Subcutaneous abdominal adipose tissue (tissue), 5 donors: ENCODE measurements around the gene DAZL.

Experiments used
- H3K27ac ChIP-seq: one replicate; pipeline ENCODE4 v1.7.0; 2013; ENCODE audit warnings: low read depth, mild to moderate bottlenecking, inconsistent platforms, low read length, moderate library complexity
- H3K27me3 ChIP-seq, 5 donors: one replicate each; pipeline ENCODE4 v1.7.0; 2013; ENCODE audit warnings: low read length in 5 of 5, inconsistent platforms in 1 of 5; ENCODE audit not compliant: control insufficient read depth in 5 of 5, insufficient read depth in 4 of 5
- H3K36me3 ChIP-seq, 5 donors: one replicate each; pipeline ENCODE4 v1.7.0; 2013; ENCODE audit warnings: low read length in 5 of 5; ENCODE audit not compliant: control insufficient read depth in 5 of 5, insufficient read depth in 5 of 5
- H3K4me1 ChIP-seq, 5 donors: one replicate each; pipeline ENCODE4 v1.7.0; 2013; ENCODE audit warnings: low read length in 5 of 5, mild to moderate bottlenecking in 3 of 5, moderate library complexity in 1 of 5; ENCODE audit not compliant: control insufficient read depth in 5 of 5, insufficient read depth in 5 of 5
- H3K4me3 ChIP-seq, 5 donors: one replicate each; pipeline ENCODE4 v1.7.0; 2013; ENCODE audit warnings: low read length in 5 of 5, low read depth in 1 of 5
- H3K9ac ChIP-seq, 5 donors: one replicate each; pipeline ENCODE4 v1.7.0; 2013; ENCODE audit warnings: low read length in 5 of 5, mild to moderate bottlenecking in 4 of 5, moderate library complexity in 3 of 5
- H3K9me3 ChIP-seq, 5 donors: one replicate each; pipeline ENCODE4 v1.7.0; 2013; ENCODE audit warnings: low read length in 5 of 5; ENCODE audit not compliant: control insufficient read depth in 5 of 5
- donor health status: healthy.
- donor health status: healthy.
- donor health status: healthy.
- donor health status: healthy.
- donor health status: healthy.

The DAZL gene

DNA sequence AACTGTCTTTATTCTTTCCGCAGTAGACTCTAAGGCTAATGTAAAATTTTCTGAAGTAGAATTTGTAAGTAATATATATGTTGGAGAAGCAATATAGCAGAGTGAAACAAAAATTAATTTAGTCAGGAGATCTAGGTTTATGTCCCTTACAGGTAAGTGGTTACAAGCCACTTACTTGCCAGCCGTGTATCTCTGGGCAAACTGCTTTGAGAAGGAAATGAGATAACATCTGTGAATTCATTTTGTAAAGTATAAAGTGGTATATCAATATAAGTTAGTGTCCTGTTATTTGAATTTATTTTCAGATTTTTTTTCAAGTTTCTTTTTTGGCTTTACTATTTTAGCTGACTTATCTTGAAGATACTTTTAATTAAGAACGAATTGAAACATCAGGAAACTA lies 5.5 kb downstream of the DAZL start:
- H3K4me1 ChIP-seq, result peaks cover 0 to 8% (median 0%) of the 10 kb centered on the region in 5 donors
- no peak overlapping the region for H3K9ac ChIP-seq
- H3K4me3 ChIP-seq, result no peak overlapping the region
- H3K9me3 ChIP-seq, result no peaks in the 10 kb centered on the region
- H3K36me3 ChIP-seq, result no peaks in the 10 kb centered on the region
- no peak overlapping the region for H3K27ac ChIP-seq
- H3K27me3 ChIP-seq, result no peaks in the 10 kb centered on the region

DNA sequence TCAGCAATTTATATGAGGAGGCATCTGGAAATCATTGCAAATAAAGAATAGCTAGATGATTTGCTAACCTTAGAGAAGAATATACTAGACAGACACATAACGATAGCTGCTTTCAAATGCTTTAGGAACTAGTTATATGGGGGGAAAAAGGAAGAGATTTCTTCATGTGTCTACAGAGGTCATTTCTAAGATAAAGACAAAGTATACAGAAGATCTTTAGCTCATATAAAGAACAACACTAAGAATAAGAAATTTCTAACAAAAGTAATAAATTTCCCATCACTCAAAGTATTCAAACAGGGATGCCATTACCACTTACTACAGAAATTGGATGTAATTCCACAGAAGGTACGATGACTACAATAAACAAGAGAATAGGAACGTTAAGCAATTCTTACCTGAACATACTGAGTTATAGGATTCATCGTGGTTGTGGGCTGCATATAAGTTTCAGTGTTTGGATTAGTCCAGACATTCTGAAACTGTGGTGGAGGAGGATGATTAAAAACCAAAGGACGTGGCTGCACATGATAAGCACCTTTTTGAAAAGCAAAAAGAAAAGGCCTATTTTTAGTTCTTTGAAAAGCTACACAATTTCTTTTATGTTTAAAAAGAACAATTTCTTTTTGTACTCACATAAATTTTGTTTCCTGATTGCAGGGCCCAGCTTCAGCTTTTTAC lies 8.7 kb downstream of the DAZL start:
- H3K9ac ChIP-seq, result no peak overlapping the region
- H3K27ac ChIP-seq, result no peak overlapping the region
- H3K27me3 ChIP-seq, result no peaks in the 10 kb centered on the region
- H3K36me3 ChIP-seq, result no peaks in the 10 kb centered on the region
- H3K4me3 ChIP-seq, result no peak overlapping the region
- no peaks in the 10 kb centered on the region for H3K9me3 ChIP-seq
- H3K4me1 ChIP-seq, result peaks cover 0 to 7% (median 0%) of the 10 kb centered on the region in 5 donors

DNA sequence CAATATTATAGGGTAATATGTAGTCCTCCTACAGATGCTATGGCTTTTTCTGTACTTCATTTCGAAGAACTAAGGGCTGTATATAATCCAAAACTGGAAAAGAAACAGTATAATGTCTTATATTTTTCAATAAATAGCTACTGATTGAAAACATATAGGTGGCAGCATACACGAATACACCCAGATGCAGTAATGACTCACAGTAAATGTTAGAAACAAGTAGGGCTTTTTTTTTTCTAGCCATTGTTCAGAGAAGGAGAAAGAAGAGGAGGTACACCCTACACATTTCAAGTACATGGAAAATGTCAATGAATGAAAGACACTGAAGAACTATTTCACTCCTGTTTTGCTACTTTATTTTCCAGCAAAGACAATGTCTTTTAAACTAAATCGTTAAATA lies 9.4 kb downstream of the DAZL start:
- Histone ChIP-seq H3K27ac (no peak overlapping the region), H3K4me1 (no peaks in the 10 kb centered on the region), H3K27me3 (no peaks in the 10 kb centered on the region), H3K9ac (no peak overlapping the region), H3K4me3 (no peak overlapping the region), H3K9me3 (no peaks in the 10 kb centered on the region), H3K36me3 (no peaks in the 10 kb centered on the region)

DNA sequence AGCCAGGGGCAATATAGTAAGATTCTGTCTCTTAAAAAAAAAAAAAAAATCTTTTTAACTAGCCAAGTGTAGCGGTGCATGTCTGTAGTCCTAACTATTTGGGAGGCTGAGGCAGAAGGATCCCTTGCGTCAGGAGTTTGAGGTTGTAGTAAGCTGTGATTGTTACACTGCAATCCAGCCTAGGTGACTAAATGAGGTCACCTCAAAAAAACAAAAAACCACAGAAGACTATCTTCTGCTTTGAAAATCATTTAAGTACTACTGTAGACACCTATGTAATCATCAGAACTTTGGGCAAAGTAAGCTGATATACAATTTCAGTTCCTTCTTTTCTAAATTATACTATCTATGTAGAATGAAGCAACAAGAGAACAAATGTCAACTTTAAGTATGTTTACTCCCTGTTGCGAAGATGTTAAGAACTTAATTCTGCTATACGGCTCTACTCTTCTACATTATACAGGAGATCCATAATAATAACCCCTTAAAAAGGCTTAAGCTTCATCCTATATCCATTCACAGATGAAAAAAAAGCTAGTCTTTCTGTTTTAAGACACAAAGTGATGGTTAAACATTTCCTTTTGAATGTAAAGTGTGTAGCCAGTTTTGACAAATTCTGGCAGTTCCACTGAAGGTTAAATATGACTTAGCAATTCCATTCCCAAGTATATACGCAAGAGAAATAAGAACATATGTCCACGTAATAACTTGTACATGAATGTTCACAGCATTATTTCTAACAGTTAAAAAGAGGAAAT lies 15.2 kb downstream of the DAZL start:
- Histone ChIP-seq H3K9me3 (no peaks in the 10 kb centered on the region), H3K4me3 (no peak overlapping the region), H3K27me3 (no peaks in the 10 kb centered on the region), H3K9ac (no peak overlapping the region), H3K36me3 (no peaks in the 10 kb centered on the region), H3K4me1 (no peaks in the 10 kb centered on the region), H3K27ac (no peak overlapping the region)

DNA sequence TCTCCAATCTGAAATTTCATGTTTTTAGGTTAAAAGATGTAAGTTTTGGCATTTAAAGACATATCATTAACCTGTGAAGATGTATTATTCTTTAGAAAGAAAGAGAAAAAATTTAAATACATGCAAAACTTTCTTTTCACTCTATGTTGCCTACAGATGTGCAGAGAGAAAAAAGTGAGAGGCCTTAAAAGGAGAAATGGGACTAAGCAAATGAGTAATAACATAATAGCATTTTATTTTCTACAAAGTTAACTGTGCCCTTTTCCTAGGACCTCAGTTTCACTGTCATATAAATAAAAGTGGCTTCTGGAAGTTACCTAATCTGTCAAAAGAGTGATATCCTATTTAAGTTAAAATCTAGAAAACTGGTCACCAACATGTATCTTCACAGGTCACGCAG lies 16.1 kb downstream of the DAZL start:
- no peaks in the 10 kb centered on the region for H3K27me3 ChIP-seq
- H3K27ac ChIP-seq, result no peak overlapping the region
- H3K9ac ChIP-seq, result no peak overlapping the region
- H3K36me3 ChIP-seq, result no peaks in the 10 kb centered on the region
- no peaks in the 10 kb centered on the region for H3K4me1 ChIP-seq
- no peak overlapping the region for H3K4me3 ChIP-seq
- H3K9me3 ChIP-seq, result no peaks in the 10 kb centered on the region

DNA sequence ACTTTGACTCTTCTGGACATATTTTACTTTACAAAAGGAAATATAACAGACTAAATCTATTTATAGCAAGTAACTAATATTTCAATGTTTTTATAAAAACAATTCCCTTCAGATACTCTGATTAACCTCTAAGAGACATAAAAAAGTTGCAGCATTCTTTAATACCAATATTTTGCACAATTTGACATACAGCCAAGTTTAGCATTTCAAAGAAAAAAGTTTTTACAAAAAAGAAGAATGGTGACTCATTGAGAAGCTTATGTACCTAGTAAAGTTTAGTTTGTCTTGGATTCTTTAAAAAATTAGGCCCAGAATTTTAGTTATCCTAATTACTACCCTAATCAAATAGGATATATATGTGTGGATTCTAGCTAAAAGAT lies 17.6 kb downstream of the DAZL start:
- no peak overlapping the region for H3K4me3 ChIP-seq
- no peaks in the 10 kb centered on the region for H3K27me3 ChIP-seq
- H3K9ac ChIP-seq, result no peak overlapping the region
- H3K4me1 ChIP-seq, result no peaks in the 10 kb centered on the region
- no peaks in the 10 kb centered on the region for H3K9me3 ChIP-seq
- H3K27ac ChIP-seq, result no peak overlapping the region
- H3K36me3 ChIP-seq, result no peaks in the 10 kb centered on the region

GRCh38 chr3:16587047-16587680 lies 18.1 kb downstream of the DAZL start:
- Histone ChIP-seq H3K27me3 (no peaks in the 10 kb centered on the region), H3K4me3 (no peak overlapping the region), H3K4me1 (no peaks in the 10 kb centered on the region), H3K36me3 (no peaks in the 10 kb centered on the region), H3K27ac (no peak overlapping the region), H3K9me3 (no peaks in the 10 kb centered on the region), H3K9ac (no peak overlapping the region)

DNA sequence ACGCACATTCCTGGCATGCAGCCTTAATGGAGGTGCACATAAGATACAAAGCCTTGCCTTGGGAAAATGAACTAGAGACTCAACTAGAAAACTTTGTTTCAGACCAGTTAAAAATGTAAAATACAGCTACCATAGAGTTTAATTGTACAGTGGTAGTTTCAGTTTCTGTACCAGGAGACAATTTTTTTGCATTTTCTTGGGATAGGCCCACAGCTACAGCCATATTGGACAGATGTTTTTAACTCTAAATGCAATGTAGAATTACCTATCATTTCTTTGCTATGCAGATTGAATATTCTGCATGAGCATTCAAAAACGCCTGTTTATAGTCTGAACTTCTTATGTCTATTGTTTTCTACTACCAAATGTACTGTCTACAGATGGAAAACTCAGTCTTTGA lies 20.3 kb downstream of the DAZL start:
- H3K27ac ChIP-seq, result no peak overlapping the region
- no peak overlapping the region for H3K9ac ChIP-seq
- H3K4me1 ChIP-seq, result no peaks in the 10 kb centered on the region
- peaks cover 0 to 5% (median 0%) of the 10 kb centered on the region in 5 donors for H3K9me3 ChIP-seq
- no peak overlapping the region for H3K4me3 ChIP-seq
- no peaks in the 10 kb centered on the region for H3K27me3 ChIP-seq
- no peaks in the 10 kb centered on the region for H3K36me3 ChIP-seq

DNA sequence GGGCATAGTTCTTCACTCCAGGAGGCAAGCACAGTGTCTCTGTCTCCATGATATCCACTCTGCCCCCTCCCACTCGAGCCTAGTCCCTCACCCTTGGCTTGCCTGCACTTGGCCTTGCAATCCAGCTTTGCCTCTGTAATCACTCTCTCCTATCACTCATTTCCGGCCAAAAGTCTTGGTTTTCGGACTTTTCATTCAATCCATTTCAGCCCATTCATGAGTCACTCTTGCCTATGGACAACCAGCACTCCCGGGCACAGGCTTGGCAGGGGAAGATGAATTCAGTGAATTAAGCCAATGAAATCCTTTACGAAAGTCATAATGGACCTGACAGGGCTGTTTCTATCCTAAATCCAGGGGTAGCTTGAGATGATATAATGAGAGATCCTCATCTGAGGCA lies 21.7 kb downstream of the DAZL start:
- no peak overlapping the region for H3K4me3 ChIP-seq

DNA sequence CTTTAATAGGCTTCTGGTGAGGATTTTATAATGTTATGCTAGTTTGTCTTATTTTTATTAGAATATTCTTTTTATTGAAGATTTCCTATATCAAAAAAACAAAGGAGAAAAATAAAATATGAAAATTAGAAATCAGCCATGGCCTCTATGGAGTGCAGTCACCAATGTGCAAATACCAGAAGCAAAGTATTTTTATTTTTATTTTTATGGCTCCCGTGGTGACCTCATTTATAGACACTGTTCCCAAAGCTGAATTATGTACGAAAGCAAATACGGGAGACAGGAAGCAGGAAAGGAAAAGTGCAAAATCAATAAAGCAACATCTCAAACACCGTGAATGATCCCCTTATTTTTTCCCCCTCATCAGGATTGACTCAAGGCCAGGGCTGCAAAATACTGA lies 35.1 kb downstream of the DAZL start:
- Histone ChIP-seq H3K27ac (no peak overlapping the region), H3K9me3 (no peaks in the 10 kb centered on the region), H3K27me3 (peaks cover 0 to 3% (median 0%) of the 10 kb centered on the region in 5 donors), H3K4me3 (no peak overlapping the region), H3K36me3 (no peaks in the 10 kb centered on the region), H3K4me1 (no peaks in the 10 kb centered on the region), H3K9ac (no peak overlapping the region)

More for the DNA sequence above, 21.7 kb downstream of the DAZL start:
- no peaks in the 10 kb centered on the region for H3K36me3 ChIP-seq
- H3K27ac ChIP-seq, result no peak overlapping the region
- no peaks in the 10 kb centered on the region for H3K27me3 ChIP-seq
- H3K9me3 ChIP-seq, result peaks cover 0 to 5% (median 0%) of the 10 kb centered on the region in 5 donors
- H3K9ac ChIP-seq, result no peak overlapping the region
- H3K4me1 ChIP-seq, result no peaks in the 10 kb centered on the region
